Neural cell (in vitro differentiated cells): Measurements from ENCODE around the gene BIK. TPM values are rescaled to one million over a fixed set of nuclear protein-coding genes. Genes with fewer than 3 reads are reported as not detected.

Source experiments
- polyA plus RNA-seq: library from polyadenylated mRNA; depleted of rRNA; stranded (reverse); fragments of >200 nt; gene quantifications from 2 replicates; pipeline ENCODE4 v1.2.3, GENCODE V29; 2014

BIK gene
- polyA plus RNA-seq, 1 donor from 2014 or later: 3.1 TPM

Other genes starting within 250 kb of the BIK start
- 45.8 and 47.2 TPM in 2 replicates for gene PACSIN2, start 95.6 kb upstream of the BIK start, polyA plus RNA-seq
- gene TTLL1, start 21.4 kb upstream of the BIK start, polyA plus RNA-seq: 36.3 and 41.8 TPM in 2 replicates
- 46.1 and 46.8 TPM in 2 replicates for gene MCAT, start 32.6 kb downstream of the BIK start, polyA plus RNA-seq
- gene TSPO, start 40.8 kb downstream of the BIK start, polyA plus RNA-seq: not detected in 2 replicates
- gene TTLL12, start 76.4 kb downstream of the BIK start, polyA plus RNA-seq: 22.2 and 24.1 TPM in 2 replicates
- gene SCUBE1, start 232.6 kb downstream of the BIK start, polyA plus RNA-seq: 8.4 and 21.6 TPM in 2 replicates